Body of pancreas (tissue), 4 donors: Measurements from ENCODE around the gene PIK3AP1. TPM values are rescaled to one million over a fixed set of nuclear protein-coding genes. Genes with fewer than 3 reads are reported as not detected.

Experiments used
- ATAC-seq: fragments of 150-250 bp; one replicate; pipeline ENCODE4 v1.9.1; 2016
- DNase-seq, 4 donors: peaks; one replicate each; pipeline ENCODE4 v3.0.0-alpha.2; 2019
- H3K27ac ChIP-seq, 4 donors: fragments of 200-600 bp; sonication (generic); 1 replicate in 3 of 4; 2 replicates in 1 of 4; pipeline versions ENCODE4 v1.5.1 to v1.6.1; 2016 to 2019; ENCODE audit warnings: mild to moderate bottlenecking in 1 of 4, mixed read lengths in 1 of 4, moderate library complexity in 1 of 4
- H3K27me3 ChIP-seq, 2 donors: fragments of 200-600 bp; sonication (generic); one replicate each; pipeline ENCODE4 v1.6.0; 2016; ENCODE audit warnings: mild to moderate bottlenecking in 1 of 2
- H3K36me3 ChIP-seq, 2 donors: fragments of 200-600 bp; sonication (generic); replicated peaks in 1 of 2; 2 replicates each; pipeline ENCODE4 v1.5.1; 2016; ENCODE audit warnings: low read depth in 2 of 2; ENCODE audit not compliant: insufficient read depth in 1 of 2
- H3K4me1 ChIP-seq: fragments of 200-600 bp; sonication (generic); one replicate; pipeline ENCODE4 v1.6.0; 2016
- H3K4me3 ChIP-seq, 2 donors: fragments of 200-600 bp; sonication (generic); 1 replicate in 1 of 2; 2 replicates in 1 of 2; pipeline ENCODE4 v1.5.1; 2016 to 2019
- H3K9me3 ChIP-seq, 3 donors: fragments of 200-600 bp; sonication (generic); 1 replicate in 2 of 3; 2 replicates in 1 of 3; pipeline ENCODE4 v1.5.1; 2016
- CTCF ChIP-seq, 7 experiments: fragments of 450-650 bp in 4 of 7; fragments of 200-600 bp in 3 of 7; sonication (generic) in 3 of 7; IDR thresholded peaks; one replicate each; pipeline ENCODE4 v1.5.1; 2016 to 2019; ENCODE audit warnings: antibody characterized with exemption in 7 of 7
- POLR2A ChIP-seq, 3 donors: fragments of 450-650 bp; IDR thresholded peaks; one replicate each; pipeline ENCODE4 v1.6.1; 2016; ENCODE audit warnings: antibody characterized with exemption in 3 of 3, mild to moderate bottlenecking in 2 of 3
- WGBS, 2 donors: methylation state at CpG; one replicate each; pipeline ENCODE4 v1.1.5; 2017; 5-methylcytosine and 5-hydroxymethylcytosine counted together
- intact Hi-C: fragments of 100-400 bp; cut with DNase I; formaldehyde crosslinking; loops from one replicate; pipeline ENCODE4 v1.15.1; 2023
- total RNA-seq, 2 donors: library from RNA; depleted of rRNA; stranded (reverse); fragments of >200 nt; gene quantifications; one replicate each; pipeline ENCODE4 v1.1.0, GENCODE V29; 2016

PIK3AP1 gene
- total RNA-seq, 2 donors from 2014 or later: 28.0 to 37.2 TPM

GRCh38 chr10:96724621-96725020, 4.3 kb upstream of the PIK3AP1 start:
- DNase-seq (no peak), ATAC-seq (no peak)
- no peaks in the 10 kb centered on the region for H3K36me3 ChIP-seq
- peaks cover 11% of the 10 kb centered on the region for H3K4me1 ChIP-seq
- no peak for TF ChIP-seq POLR2A (IDR thresholded peaks at IDR 0.05)
- TF ChIP-seq CTCF (IDR thresholded peaks at IDR 0.05): no peak
- H3K4me3 ChIP-seq: no peak overlapping the region
- no peaks in the 10 kb centered on the region for H3K27me3 ChIP-seq
- intact Hi-C loops: no loop called here
- no peaks in the 10 kb centered on the region for H3K9me3 ChIP-seq
- 84% methylated on average over 6 of the region's 6 CpGs for WGBS, 2 donors
- no peak overlapping the region for H3K27ac ChIP-seq

- Histone ChIP-seq H3K36me3 (no peaks in the 10 kb centered on the region), H3K9me3 (no peaks in the 10 kb centered on the region), H3K4me3 (no peak overlapping the region), H3K27ac (peak overlapping the region in 3 of 4 donors; percentile 74 to 80 (median 80)), H3K4me1 (peaks cover 44% of the 10 kb centered on the region), H3K27me3 (no peaks in the 10 kb centered on the region)
- 23 to 31% methylated on average over 4 of the region's 4 CpGs for WGBS, 2 donors
- DNase-seq (no peak), ATAC-seq (no peak)
- intact Hi-C loops: no loop called here
- no peak for TF ChIP-seq CTCF (IDR thresholded peaks at IDR 0.05)
- no peak for TF ChIP-seq POLR2A (IDR thresholded peaks at IDR 0.05)
These were observed 876 bp upstream of the PIK3AP1 start for GRCh38 chr10:96721207-96721572.

- Histone ChIP-seq H3K36me3 (no peaks in the 10 kb centered on the region), H3K27me3 (no peaks in the 10 kb centered on the region), H3K9me3 (no peaks in the 10 kb centered on the region), H3K4me1 (peaks cover 49% of the 10 kb centered on the region), H3K27ac (peak overlapping the region; percentile 25 to 80 (median 77)), H3K4me3 (peak overlapping the region; percentile 33 to 44)
- DNase-seq: peak; percentile 78 to 87 (median 84)
- ATAC-seq: peak; percentile 76
- TF ChIP-seq CTCF (IDR thresholded peaks at IDR 0.05) (peak; percentile 59 to 81 (median 67)), POLR2A (IDR thresholded peaks at IDR 0.05) (peak in 1 of 3 donors; percentile 24)
- WGBS, 2 donors: 1 to 4% methylated on average over 23 to 38 of the region's 38 CpGs
- intact Hi-C loops: loop anchor here (5.0 kb wide), 1 partner anchor 78 kb away; no protein-coding TSS in a partner anchor
These were observed 378 bp downstream of the PIK3AP1 start for GRCh38 chr10:96719850-96720421.

GRCh38 chr10:96719200-96719599, 1.1 kb downstream of the PIK3AP1 start:
- TF ChIP-seq CTCF (IDR thresholded peaks at IDR 0.05) (peak in 3 of 7 experiments; percentile 32 to 42 (median 36)), POLR2A (IDR thresholded peaks at IDR 0.05) (no peak)
- Histone ChIP-seq H3K27ac (peak overlapping the region; percentile 25 to 80 (median 77)), H3K4me3 (peak overlapping the region in 1 of 2 donors; percentile 44), H3K9me3 (no peaks in the 10 kb centered on the region), H3K27me3 (no peaks in the 10 kb centered on the region), H3K36me3 (no peaks in the 10 kb centered on the region), H3K4me1 (peaks cover 56% of the 10 kb centered on the region)
- DNase-seq (peak in 3 of 4 donors; percentile 19 to 36 (median 28)), ATAC-seq (peak; percentile 5)
- intact Hi-C loops: loop anchor here (5.0 kb wide), 1 partner anchor 77 kb away; no protein-coding TSS in a partner anchor
- 13 to 25% methylated on average over 1 of the region's 1 CpG for WGBS, 2 donors
